T-helper 2 cell treated with Interferon-gamma antibody and Interleukin-4, amounts not matched to agents 100 ng/mL and 5 ng/mL, for 36 hours (primary cell): ENCODE data around the gene CNGA2. TPM values are rescaled to one million over a fixed set of nuclear protein-coding genes. Genes with fewer than 3 reads are reported as not detected.
"Not testable (repeated sequence)": the region's sequence is repeated elsewhere in the genome, so short reads cannot be mapped to it uniquely, and the experiment has no call there.

Experiments used
- intact Hi-C: fragments of 100-400 bp; cut with micrococcal nuclease; formaldehyde crosslinking; loops from one replicate; pipeline ENCODE4 v1.15.1; 2023
- total RNA-seq: library from RNA; stranded (reverse); gene quantifications from 2 replicates; pipeline ENCODE4 v1.2.3, GENCODE V29; 2022

CNGA2 gene
- not detected in 2 replicates for total RNA-seq

DNA sequence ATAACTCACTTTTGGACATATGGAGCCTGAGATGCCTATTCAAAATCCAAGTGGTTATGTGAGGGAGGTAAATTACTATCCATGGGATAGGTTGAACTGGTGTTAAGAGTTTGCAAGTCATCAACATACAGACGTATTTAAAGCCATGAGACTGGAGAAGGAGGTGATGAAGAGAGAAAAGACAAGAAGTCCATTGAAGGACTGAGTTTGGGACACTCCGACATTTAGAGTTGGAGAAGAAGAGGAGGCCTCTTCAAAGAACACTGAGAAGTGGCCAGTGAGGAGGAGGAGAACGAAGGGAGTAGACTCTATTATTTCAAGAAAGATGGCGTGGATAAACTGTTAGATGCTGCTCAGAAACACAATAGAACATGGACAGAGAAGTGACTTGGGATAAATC lies at the start of gene CNGA2:
TSS of gene CNGA2 (plus strand) at position 301 of the 400 bp plus-strand sequence. CDS start 3,738 bp downstream, outside the sequence.
- intact Hi-C loops = no loop called here

GRCh38 chrX:151687635-151688034 lies 46.9 kb upstream of the CNGA2 start:
- intact Hi-C loops = no loop called here

DNA sequence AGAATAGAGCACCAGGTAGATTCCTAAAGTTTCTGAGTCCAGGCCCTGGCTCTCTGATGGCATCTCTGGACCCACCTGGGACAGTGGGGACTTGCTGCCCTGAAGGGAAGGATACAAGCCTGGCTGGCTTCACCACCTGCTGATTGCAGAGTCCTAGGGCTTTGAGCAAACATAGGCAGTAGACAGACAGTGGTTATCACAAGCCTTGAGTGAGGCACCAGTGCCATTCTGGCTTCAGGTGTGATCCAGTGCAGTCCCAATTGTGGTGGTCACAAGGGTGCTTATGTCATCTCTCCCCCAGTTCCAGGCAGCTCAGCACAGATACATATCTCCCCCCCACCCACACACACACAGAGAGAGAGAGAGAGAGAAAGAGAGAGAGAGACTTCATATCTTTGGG lies 45.9 kb upstream of the CNGA2 start:
- intact Hi-C loops = no loop called here

DNA sequence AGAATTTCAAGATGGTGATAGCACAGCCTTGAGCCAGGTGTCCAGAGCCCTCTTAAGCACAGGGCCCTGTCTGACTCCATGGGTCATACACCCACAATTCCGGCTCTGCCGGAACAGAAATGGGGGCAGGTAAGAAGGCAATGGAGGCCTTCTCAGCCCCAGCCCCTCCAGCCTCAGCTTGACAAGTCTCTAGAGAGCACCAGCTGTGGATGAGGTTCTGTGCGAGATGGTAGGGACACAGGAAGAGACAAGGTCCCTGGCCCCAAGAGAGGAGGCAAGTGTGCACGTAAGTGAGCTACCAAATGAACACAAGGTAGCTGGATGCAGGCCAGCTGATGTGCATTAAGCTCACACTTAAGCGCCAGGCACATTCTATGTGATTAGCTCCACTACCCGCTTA lies 41.7 kb upstream of the CNGA2 start:
- intact Hi-C loops = no loop called here

DNA sequence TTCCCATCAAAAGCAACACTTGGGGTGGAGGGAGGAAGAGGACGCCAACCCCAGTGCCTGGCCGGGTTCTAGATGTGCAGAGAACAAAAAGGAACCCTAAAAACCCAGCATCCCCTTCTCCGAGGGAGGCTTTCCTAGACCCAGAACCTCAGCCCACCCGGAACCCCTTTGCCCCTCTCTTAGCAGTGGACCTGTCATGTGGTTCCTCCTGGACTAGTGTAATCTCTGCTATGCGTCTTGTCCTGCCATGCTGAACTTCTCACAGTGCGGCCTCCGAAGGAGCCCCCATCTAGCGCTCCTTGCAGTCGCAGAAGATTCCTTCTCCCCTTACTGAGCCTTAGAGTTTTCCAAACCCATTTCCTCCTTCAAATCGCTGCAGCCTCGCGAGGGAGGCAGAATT lies 40.4 kb upstream of the CNGA2 start:
- intact Hi-C loops = no loop called here

DNA sequence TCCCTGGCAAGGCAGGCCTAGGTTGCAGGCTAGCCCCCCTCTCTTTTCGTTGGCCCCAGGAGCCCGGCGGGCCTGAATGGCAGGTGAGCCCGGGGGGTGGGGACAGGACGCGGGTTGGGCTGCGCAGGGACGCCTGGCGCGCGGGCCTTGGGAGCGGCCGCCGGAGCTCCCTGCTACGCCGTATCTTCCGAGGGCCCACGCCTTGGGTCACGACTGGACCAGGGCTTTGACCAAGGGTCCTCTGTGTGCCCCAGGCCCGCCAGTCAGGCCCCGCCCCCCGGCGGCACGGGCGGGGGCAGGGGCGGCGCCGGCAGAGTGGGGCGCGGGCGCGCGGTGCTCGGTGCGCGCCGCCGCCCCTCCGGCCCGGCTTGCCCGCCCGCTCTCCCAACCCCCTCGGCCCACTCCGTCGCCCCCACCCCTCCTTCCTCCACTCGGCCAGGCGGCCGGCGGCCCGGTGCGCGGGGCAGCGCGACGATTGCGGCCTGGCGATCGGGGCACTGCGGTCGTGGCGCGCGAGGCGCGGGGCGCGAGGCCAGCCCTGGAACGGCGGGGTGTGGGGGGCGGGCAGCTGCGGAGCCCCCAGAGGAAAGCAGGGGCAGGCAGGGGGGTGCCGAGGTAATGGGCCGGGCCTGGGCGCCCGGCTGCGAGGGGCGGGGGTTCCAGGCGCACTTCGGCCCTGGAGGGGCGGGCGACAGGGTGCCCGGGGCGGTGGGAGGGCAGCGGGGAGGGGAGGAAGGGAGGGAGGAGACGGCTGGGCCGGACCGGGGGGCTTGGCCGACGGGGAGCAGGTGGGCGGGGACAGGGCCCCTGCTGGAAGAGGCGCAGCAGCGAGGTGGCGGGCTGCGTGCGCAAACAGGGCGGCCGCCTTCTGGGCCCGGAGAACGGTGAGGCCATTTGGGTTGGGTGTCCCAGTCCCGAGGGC lies 39.6 kb upstream of the CNGA2 start, which contains the start of gene PRRG3:
TSS of gene PRRG3 (plus strand) at position 798 of the 922 bp plus-strand sequence. CDS start 3,357 bp downstream, outside the sequence.
- intact Hi-C loops = no loop called here

DNA sequence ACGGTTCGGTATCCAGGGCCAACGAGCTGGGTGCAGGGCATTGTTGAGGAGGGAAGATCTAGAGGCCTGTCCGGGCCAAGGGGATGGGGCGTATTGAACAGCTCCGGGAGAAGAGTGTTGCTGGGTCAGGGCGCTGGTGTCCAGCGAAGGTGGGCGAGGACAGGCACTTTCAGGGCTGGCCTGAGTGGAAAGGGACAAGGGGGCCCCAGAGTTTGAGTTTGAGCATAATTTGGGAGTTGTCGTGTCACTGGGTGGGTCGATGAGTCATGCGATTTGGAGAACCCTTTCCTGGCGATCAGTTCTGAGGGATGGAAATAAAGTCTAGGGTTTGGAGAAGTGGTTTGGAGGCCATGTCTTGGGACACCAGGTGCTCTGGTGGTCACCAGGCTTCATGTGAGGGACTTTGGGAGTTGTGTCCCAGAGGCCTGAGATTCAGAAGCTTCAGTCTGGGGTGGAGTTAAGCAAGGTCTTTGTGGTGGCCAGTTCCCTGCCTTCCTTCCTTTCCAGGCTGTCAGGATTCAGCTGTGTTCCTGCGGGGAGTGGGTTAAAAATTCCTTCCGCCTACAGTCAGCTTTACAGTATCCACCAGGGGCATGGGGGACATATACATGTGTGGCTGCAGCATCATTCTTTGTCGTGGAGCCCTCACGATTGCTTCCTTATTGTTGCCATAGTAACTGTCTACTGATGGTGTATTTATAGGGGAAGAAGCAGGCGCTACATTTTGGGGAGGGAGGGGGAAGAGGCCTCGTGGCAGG lies 38.8 kb upstream of the CNGA2 start:
- intact Hi-C loops = no loop called here

DNA sequence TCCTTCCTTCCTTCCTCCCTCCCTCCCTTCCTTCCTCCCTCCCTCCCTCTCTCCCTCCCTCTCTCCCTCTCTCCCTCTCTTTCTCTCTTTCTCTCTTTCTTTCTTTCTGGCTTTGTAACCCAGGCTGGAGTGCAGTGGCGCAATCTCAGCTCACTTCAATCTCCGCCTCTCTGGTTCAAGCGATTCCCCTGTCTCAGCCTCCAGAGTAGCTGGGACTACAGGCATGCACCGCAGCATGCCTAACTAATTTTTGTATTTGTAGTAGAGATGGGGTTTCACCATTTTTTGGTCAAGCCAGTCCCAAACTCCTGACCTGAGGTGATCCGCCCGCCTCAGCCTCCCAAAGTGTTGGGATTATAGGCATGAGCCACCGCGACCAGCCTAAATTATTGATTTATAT lies 37.5 kb upstream of the CNGA2 start:
- intact Hi-C loops = not testable (repeated sequence)

DNA sequence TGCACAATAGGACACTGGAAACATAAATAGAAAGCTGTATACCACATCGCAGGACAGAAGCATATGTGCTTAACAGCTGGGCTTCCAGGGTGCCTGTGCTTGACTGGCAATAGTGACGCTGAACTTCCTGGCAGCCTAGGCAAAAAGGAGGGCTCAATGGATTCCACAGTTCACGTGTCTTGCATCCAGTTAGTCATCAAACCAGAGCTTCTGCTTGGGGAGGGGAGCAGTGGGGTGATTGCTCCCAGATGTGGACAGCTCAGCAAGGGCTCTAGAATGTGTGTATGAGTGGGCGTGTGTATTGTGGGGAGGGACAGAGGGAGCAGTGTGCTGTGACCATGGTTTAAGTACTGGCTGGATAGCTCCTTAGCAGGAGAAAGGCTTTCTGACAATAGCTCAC lies 37.0 kb upstream of the CNGA2 start:
- intact Hi-C loops = no loop called here

DNA sequence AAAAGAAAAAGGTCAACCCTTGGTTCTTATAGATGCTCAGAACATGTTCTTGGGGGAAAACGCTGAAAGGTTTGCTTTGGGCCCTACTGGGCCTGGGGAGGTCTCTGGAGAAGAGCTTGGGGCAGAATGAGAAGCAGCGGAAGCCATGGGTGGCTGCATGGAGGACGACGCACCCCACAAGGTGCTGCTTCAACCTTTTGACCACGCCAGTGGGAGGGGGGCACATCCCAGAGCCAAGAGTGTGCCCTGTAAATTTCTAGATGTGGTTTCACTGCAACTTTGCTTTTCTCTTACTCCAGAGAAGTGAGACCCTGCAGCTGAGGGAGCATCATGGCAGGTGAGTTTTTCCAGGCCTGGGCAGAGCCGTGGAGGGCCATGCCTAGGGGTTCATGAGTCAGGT lies 36.1 kb upstream of the CNGA2 start:
- intact Hi-C loops = no loop called here

GRCh38 chrX:151699746-151700145 lies 34.8 kb upstream of the CNGA2 start:
- intact Hi-C loops = no loop called here

GRCh38 chrX:151700581-151700980 lies 34.0 kb upstream of the CNGA2 start:
- intact Hi-C loops = no loop called here

DNA sequence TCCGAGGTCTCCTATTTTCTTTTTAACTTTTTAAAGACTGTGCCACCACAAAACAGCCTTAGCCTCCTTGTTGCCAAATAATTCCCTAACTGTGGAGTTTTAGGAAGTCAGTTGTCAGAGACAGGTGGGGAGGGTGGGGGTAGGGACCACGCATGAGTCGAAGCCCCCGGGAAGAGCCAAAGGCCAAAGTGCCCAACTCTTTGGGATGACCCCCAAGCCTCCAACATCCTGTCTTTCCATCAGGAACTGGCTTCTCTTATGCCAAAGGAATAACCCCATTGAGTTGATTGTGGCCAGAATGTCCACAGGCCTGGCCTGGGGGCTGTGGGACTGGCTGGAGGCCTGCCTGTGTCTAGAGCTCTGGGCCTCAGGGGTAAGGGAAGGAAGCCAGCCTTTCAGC lies 33.5 kb upstream of the CNGA2 start:
- intact Hi-C loops = no loop called here

- intact Hi-C loops = no loop called here
These were observed 33.0 kb upstream of the CNGA2 start for GRCh38 chrX:151701531-151701930.

GRCh38 chrX:151702026-151702714 lies 32.4 kb upstream of the CNGA2 start:
- intact Hi-C loops = no loop called here

GRCh38 chrX:151702741-151703340 lies 31.7 kb upstream of the CNGA2 start:
- intact Hi-C loops = no loop called here

DNA sequence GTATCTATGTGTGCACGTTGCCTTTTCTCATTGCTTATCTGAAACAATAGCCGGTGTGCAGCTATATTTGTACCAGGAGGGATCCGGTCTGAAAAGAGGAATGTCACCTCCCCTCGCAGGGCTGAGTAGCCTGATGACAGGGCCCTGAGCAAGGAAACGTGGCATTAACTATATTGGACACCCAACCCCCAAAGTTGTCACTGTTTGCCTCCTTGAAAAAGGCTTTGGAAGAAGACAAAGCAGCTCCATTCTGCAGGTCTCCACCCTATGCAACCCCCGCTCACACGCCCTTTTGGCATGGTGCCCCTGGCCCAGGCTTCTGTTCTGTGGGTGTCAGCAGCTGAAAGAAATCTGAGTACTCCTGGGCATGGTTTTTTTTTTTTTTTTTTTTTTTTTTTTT lies 31.1 kb upstream of the CNGA2 start:
- intact Hi-C loops = no loop called here

- intact Hi-C loops = no loop called here
These were observed 30.4 kb upstream of the CNGA2 start for GRCh38 chrX:151704041-151704663.

- intact Hi-C loops = no loop called here
These were observed 25.7 kb upstream of the CNGA2 start for GRCh38 chrX:151708821-151709220.

- intact Hi-C loops = no loop called here
These were observed 24.1 kb upstream of the CNGA2 start for GRCh38 chrX:151710457-151710856.

- intact Hi-C loops = no loop called here
These were observed 23.4 kb upstream of the CNGA2 start for GRCh38 chrX:151711154-151711553.
